GM23338 (cell line): ENCODE measurements around the gene BCAR3. TPM values are rescaled to one million over a fixed set of nuclear protein-coding genes. Genes with fewer than 3 reads are reported as not detected.

Experiments
- ATAC-seq: fragments of 200-7000 bp; cut with Tn5 transposase; 3 replicates; pipeline ENCODE4 v1.9.1; 2020
- DNase-seq: peaks from one replicate; pipeline ENCODE4 v3.0.0-alpha.2; 2015; ENCODE audit warnings: low spot score
- H2AFZ ChIP-seq: fragments of 200-600 bp; sonication (generic); 2 replicates; pipeline ENCODE4 v1.8.0; 2016; ENCODE audit warnings: antibody characterized with exemption, mild to moderate bottlenecking, moderate library complexity
- H3F3A ChIP-seq: fragments of 200-600 bp; sonication (generic); replicated peaks from 2 replicates; pipeline ENCODE4 v1.8.0; 2017; ENCODE audit warnings: antibody characterized with exemption, mixed run types, low read depth
- H3K27ac ChIP-seq: fragments of 200-600 bp; sonication (generic); 2 replicates; pipeline ENCODE4 v1.6.1; 2016; ENCODE audit warnings: low read depth
- H3K27me3 ChIP-seq: fragments of 200-600 bp; sonication (generic); 2 replicates; pipeline ENCODE4 v1.8.0; 2016; ENCODE audit warnings: mild to moderate bottlenecking, mixed run types, moderate library complexity; ENCODE audit not compliant: insufficient read depth
- H3K36me3 ChIP-seq: fragments of 200-600 bp; sonication (generic); 2 replicates; pipeline ENCODE4 v1.8.0; 2016; ENCODE audit warnings: mild to moderate bottlenecking; ENCODE audit not compliant: insufficient read depth
- H3K4me1 ChIP-seq: fragments of 200-600 bp; sonication (generic); 2 replicates; pipeline ENCODE4 v1.8.0; 2016; ENCODE audit warnings: mild to moderate bottlenecking, moderate library complexity; ENCODE audit not compliant: insufficient read depth
- H3K4me2 ChIP-seq: fragments of 200-600 bp; sonication (generic); 2 replicates; pipeline ENCODE4 v1.7.1; 2017; ENCODE audit warnings: mixed run types
- H3K4me3 ChIP-seq: fragments of 200-600 bp; sonication (generic); 2 replicates; pipeline ENCODE4 v1.6.1; 2016; ENCODE audit warnings: mixed run types
- H3K79me2 ChIP-seq: fragments of 200-600 bp; sonication (generic); replicated peaks from 2 replicates; pipeline ENCODE4 v1.8.0; 2017; ENCODE audit warnings: mild to moderate bottlenecking; ENCODE audit not compliant: insufficient read depth
- H3K9me2 ChIP-seq: fragments of 200-600 bp; sonication (generic); 2 replicates; pipeline ENCODE4 v1.8.0; 2017; ENCODE audit not compliant: insufficient read depth
- H4K20me1 ChIP-seq: fragments of 200-600 bp; sonication (generic); replicated peaks from 2 replicates; pipeline ENCODE4 v1.8.0; 2017; ENCODE audit warnings: mild to moderate bottlenecking; ENCODE audit not compliant: insufficient read depth
- H3K27ac Mint-ChIP-seq: 2 replicates; pipeline ENCODE4 v1.8.0; 2020; ENCODE audit warnings: inconsistent platforms, mild to moderate bottlenecking, moderate library complexity, mixed read lengths
- H3K27me3 Mint-ChIP-seq: 3 replicates; pipeline ENCODE4 v1.8.0; 2022; ENCODE audit warnings: low read depth, mild to moderate bottlenecking, moderate library complexity, mixed read lengths, inconsistent platforms; ENCODE audit not compliant: insufficient read depth, poor library complexity
- H3K36me3 Mint-ChIP-seq: 3 replicates; pipeline ENCODE4 v1.8.0; 2021; ENCODE audit warnings: low read depth, mild to moderate bottlenecking, inconsistent platforms, moderate library complexity, mixed read lengths
- H3K4me1 Mint-ChIP-seq: 3 replicates; pipeline ENCODE4 v1.8.0; 2020; ENCODE audit warnings: mild to moderate bottlenecking, inconsistent platforms, mixed read lengths
- H3K4me3 Mint-ChIP-seq: 3 replicates; pipeline ENCODE4 v1.8.0; 2021; ENCODE audit warnings: moderate library complexity, mild to moderate bottlenecking, inconsistent platforms, mixed read lengths
- H3K9me3 Mint-ChIP-seq: 3 replicates; pipeline ENCODE4 v1.8.0; 2020; ENCODE audit warnings: moderate library complexity, mild to moderate bottlenecking, inconsistent platforms, mixed read lengths
- CTCF ChIP-seq, 2 experiments: fragments of 200-600 bp in 1 of 2; sonication (generic) in 1 of 2; conservative IDR thresholded peaks; 2 replicates each; pipeline versions ENCODE4 v1.5.1 to v1.6.1; 2016 to 2017; ENCODE audit warnings: antibody characterized with exemption in 2 of 2, low read depth in 2 of 2, mild to moderate bottlenecking in 2 of 2, moderate library complexity in 1 of 2
- JUNB ChIP-seq: IDR thresholded peaks from one replicate; pipeline ENCODE4 v1.6.1; 2016; ENCODE audit warnings: antibody characterized with exemption; ENCODE audit not compliant: unreplicated experiment
- NANOG ChIP-seq: IDR thresholded peaks from 2 replicates; pipeline ENCODE4 v1.6.1; 2016; ENCODE audit warnings: antibody characterized with exemption, borderline replicate concordance
- ZNF114 ChIP-seq: fragments of 250-450 bp; sonication (Bioruptor Pico); IDR thresholded peaks from 2 replicates; pipeline ENCODE4 v1.5.0; 2020; ENCODE audit warnings: mild to moderate bottlenecking, moderate library complexity
- ZNF331 ChIP-seq: fragments of 250-450 bp; sonication (Bioruptor Pico); IDR thresholded peaks from 2 replicates; pipeline ENCODE4 v1.5.0; 2020; ENCODE audit warnings: low read depth, mild to moderate bottlenecking, moderate library complexity
- ZNF462 ChIP-seq: fragments of 250-450 bp; sonication (Bioruptor Pico); IDR thresholded peaks from 2 replicates; pipeline ENCODE4 v1.5.0; 2020; ENCODE audit warnings: mild to moderate bottlenecking, moderate library complexity
- polyA plus RNA-seq: library from polyadenylated mRNA; unstranded; fragments of >200 nt; fragmentation: Nextera tagmentation; extraction: Ambion mirVana; gene quantifications from 2 replicates; pipeline ENCODE4 v1.2.1, GENCODE V29; 2016
- total RNA-seq: library from RNA; depleted of rRNA; stranded (reverse); fragments of >200 nt; shearing (Covaris generic); gene quantifications from 2 replicates; pipeline ENCODE4 v1.2.3, GENCODE V29; 2014
- TF ChIP-seq, protein P1 (sequence below): IDR thresholded peaks from one replicate; pipeline ENCODE4 v1.6.1; 2018; ENCODE audit warnings: antibody characterized with exemption; ENCODE audit not compliant: unreplicated experiment

BCAR3 gene
- total and polyA plus RNA-seq, 2 experiments from 2014 or later = 5.5 to 9.7 TPM

GRCh38 chr1:93703643-93704042 lies 22.0 kb upstream of the BCAR3 start:
- ATAC-seq (no peak), DNase-seq (no peak)
- Histone ChIP-seq H3K36me3 (no peaks in the 10 kb centered on the region), H2AFZ (no peak overlapping the region), H4K20me1 (no peaks in the 10 kb centered on the region), H3K4me3 (no peak overlapping the region), H3F3A (no peaks in the 10 kb centered on the region), H3K4me1 (peaks cover 8% of the 10 kb centered on the region; the same call in 1 of the 2 replicates), H3K79me2 (no peaks in the 10 kb centered on the region), H3K4me2 (no peak overlapping the region), H3K27ac (no peak overlapping the region), H3K9me2 (peaks cover 2% of the 10 kb centered on the region; the same call in 1 of the 2 replicates), H3K27me3 (no peaks in the 10 kb centered on the region)
- TF ChIP-seq, protein P1, sequence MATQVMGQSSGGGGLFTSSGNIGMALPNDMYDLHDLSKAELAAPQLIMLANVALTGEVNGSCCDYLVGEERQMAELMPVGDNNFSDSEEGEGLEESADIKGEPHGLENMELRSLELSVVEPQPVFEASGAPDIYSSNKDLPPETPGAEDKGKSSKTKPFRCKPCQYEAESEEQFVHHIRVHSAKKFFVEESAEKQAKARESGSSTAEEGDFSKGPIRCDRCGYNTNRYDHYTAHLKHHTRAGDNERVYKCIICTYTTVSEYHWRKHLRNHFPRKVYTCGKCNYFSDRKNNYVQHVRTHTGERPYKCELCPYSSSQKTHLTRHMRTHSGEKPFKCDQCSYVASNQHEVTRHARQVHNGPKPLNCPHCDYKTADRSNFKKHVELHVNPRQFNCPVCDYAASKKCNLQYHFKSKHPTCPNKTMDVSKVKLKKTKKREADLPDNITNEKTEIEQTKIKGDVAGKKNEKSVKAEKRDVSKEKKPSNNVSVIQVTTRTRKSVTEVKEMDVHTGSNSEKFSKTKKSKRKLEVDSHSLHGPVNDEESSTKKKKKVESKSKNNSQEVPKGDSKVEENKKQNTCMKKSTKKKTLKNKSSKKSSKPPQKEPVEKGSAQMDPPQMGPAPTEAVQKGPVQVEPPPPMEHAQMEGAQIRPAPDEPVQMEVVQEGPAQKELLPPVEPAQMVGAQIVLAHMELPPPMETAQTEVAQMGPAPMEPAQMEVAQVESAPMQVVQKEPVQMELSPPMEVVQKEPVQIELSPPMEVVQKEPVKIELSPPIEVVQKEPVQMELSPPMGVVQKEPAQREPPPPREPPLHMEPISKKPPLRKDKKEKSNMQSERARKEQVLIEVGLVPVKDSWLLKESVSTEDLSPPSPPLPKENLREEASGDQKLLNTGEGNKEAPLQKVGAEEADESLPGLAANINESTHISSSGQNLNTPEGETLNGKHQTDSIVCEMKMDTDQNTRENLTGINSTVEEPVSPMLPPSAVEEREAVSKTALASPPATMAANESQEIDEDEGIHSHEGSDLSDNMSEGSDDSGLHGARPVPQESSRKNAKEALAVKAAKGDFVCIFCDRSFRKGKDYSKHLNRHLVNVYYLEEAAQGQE = no peak
- no peak for TF ChIP-seq JUNB
- no peak for TF ChIP-seq ZNF331 (CRISPR knock-in tag)
- no peak for TF ChIP-seq ZNF462
- no peak for TF ChIP-seq CTCF (conservative IDR thresholded peaks at IDR 0.05; ENCODE audit: low read depth in 2 of 2)
- no peak for TF ChIP-seq NANOG
- TF ChIP-seq ZNF114 = no peak
- H3K4me1 Mint-ChIP-seq = peaks cover 21% of the 10 kb centered on the region
- H3K27ac Mint-ChIP-seq = no peak overlapping the region
- H3K4me3 Mint-ChIP-seq = no peak overlapping the region
- H3K9me3 Mint-ChIP-seq = no peaks in the 10 kb centered on the region
- peaks cover 6% of the 10 kb centered on the region for H3K27me3 Mint-ChIP-seq
- H3K36me3 Mint-ChIP-seq = no peaks in the 10 kb centered on the region
